Measurements from ENCODE around the gene HPF1. TPM values are rescaled to one million over a fixed set of nuclear protein-coding genes. Genes with fewer than 3 reads are reported as not detected.
"Not testable (repeated sequence)": the region's sequence is repeated elsewhere in the genome, so short reads cannot be mapped to it uniquely, and the experiment has no call there.

The HPF1 gene
- 10 to 100 TPM; 14.8 to 46.5 (median 32.1) TPM for total RNA-seq

DNA sequence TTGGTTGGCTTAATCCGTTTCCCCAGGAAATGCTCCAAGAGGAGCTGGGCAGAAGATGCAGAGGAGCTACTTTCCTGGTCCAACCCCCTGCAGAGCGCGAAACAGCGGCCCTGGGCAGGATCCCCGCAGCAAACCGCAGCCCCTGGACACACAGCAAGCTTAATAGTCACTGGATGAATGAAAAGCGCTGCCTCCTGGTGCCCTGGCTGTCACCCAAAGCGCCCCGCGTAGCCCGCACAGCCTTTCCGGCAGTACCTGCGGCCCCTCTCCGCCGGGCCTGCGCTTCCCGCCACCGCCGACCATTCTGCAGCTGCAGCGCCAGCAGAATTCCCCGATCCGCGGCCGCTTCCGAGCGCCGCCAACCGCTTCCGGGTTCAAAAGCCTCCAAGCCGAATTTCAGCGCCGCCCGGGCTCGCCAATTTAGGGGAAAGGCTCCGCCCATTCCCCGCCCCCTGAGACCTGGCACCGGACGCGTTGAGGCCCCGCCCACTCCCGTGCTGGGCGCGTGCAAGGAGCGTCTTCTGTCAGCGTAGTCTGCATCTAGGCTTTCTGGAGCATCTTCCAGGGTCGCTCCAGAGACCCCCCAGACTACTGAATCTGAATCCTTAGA is at the start of gene HPF1:
HPF1 (minus strand) TSS at position 370 of the 610 bp plus-strand sequence; CDS start at position 303, 67 bp downstream.
- Histone ChIP-seq H3K4me1 (replicated peaks in 1 of 2) (peaks cover 9 to 10% of the 10 kb centered on the region in 2 donors), H3K4me3 (peak within 1 kb of the TSS; percentile 51 to 91 (median 66)), H3K27ac (peak within 1 kb of the TSS; percentile 2 to 60)
- ATAC-seq (replicated peaks in 6 of 8): peak; percentile 87 to 95 (median 93)
- WGBS, 10 experiments: 0 to 17% (median 0%) methylated on average over 1 to 15 of the region's 46 CpGs; no CpG with 5 or more reads in 4 of the 10 experiments
- in situ Hi-C loops (cut with MboI; ENCODE audit: low pct_unique_long_range_greater_than_20kb in 2 of 9, low sequenced_read_pairs in 9 of 9, unreplicated experiment in 9 of 9): no loop called here

DNA sequence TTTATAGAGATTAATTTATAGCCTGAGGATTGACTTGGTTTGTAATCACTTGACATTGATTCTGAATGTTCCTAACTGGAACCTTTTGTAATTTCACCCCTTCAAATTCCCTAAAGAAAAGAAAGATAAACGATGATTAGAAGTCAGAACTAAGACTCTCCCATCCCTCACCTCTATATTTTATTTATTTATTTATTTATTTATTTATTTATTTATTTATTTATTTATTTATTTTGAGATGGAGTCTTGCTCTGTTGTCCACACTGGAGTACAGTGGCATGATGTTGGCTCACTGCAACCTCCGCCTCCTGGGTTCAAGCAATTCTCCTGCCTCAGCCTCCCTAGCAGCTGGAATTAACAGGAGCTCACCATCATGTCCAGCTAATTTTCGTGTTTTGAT is 49.0 kb upstream of the HPF1 start:
- not testable (repeated sequence) for H3K4me3 ChIP-seq; H3K27ac ChIP-seq; H3K4me1 ChIP-seq (replicated peaks in 1 of 2); ATAC-seq (replicated peaks in 6 of 8)
- in situ Hi-C loops (cut with MboI; ENCODE audit: low pct_unique_long_range_greater_than_20kb in 2 of 9, low sequenced_read_pairs in 9 of 9, unreplicated experiment in 9 of 9): loop anchor here in 8 of 9 experiments (10.0 to 25.0 kb wide), 3 partner anchors 206 to 238 kb away; partner anchors contain the start of gene MFAP3L (in 5 of the 8)
- 0 to 92% (median 75%) methylated on average over 1 to 3 of the region's 3 CpGs; no CpG with 5 or more reads in 2 of the 10 experiments for WGBS, 10 experiments

DNA sequence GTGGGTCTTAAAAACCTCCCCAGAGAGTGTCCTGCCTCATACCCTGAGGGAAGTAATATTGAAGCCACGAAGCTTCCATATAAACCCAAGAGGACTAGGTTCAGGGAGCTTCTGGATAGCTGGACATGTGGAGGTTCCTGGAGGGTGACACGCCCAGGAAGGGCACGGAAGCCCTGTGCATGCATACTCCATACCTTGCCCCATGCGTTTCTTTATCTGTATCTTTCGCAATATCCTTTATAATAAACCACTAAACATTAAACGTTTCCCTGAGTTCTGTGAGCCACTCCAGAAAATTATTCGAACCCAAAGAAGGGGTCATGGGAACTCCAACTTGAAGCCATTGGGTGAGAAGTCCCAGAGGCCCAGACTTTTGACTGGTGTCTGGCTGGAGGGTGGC is 45.7 kb upstream of the HPF1 start:
- ATAC-seq (replicated peaks in 6 of 8): no peak
- WGBS, 10 experiments: 31 to 93% (median 80%) methylated on average over 1 to 7 of the region's 7 CpGs; no CpG with 5 or more reads in 1 of the 10 experiments

DNA sequence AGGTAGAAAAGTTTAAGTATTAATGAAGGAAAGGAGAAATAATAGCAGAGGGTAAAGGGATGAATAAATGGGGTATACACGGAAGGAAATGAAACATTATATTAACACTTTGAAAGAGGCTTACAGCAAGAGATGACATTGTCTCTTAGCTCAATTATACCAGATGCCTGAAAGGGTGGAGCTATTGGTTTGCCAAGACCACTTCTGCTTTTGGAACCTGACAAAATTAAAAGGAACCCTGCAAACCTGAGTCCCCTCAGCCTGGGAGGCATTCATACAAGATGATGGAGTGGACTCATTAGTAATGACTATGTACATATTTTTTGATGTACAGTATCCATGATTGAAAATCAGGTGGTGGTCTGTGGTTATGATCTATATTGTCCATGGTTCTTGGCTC is 45.1 kb upstream of the HPF1 start:
- ATAC-seq (replicated peaks in 6 of 8): no peak
- WGBS, 10 experiments: 0 to 100% (median 80%) methylated on average over 1 of the region's 1 CpG; no CpG with 5 or more reads in 1 of the 10 experiments
- Histone ChIP-seq H3K27ac (no peak overlapping the region), H3K4me3 (no peak overlapping the region), H3K4me1 (replicated peaks in 1 of 2) (peaks cover 0 to 3% of the 10 kb centered on the region in 2 donors)
- in situ Hi-C loops (cut with MboI; ENCODE audit: low pct_unique_long_range_greater_than_20kb in 2 of 9, low sequenced_read_pairs in 9 of 9, unreplicated experiment in 9 of 9): loop anchor here in 8 of 9 experiments (10.0 to 25.0 kb wide), 3 partner anchors 209 to 242 kb away; partner anchors contain the start of gene MFAP3L (in 5 of the 8)

More for the DNA sequence above, 45.7 kb upstream of the HPF1 start:
- H3K27ac ChIP-seq: no peak overlapping the region
- in situ Hi-C loops (cut with MboI; ENCODE audit: low pct_unique_long_range_greater_than_20kb in 2 of 9, low sequenced_read_pairs in 9 of 9, unreplicated experiment in 9 of 9): loop anchor here in 8 of 9 experiments (10.0 to 25.0 kb wide), 3 partner anchors 209 to 241 kb away; partner anchors contain the start of gene MFAP3L (in 5 of the 8)
- no peak overlapping the region for H3K4me3 ChIP-seq
- H3K4me1 ChIP-seq (replicated peaks in 1 of 2): peaks cover 0 to 3% of the 10 kb centered on the region in 2 donors

DNA sequence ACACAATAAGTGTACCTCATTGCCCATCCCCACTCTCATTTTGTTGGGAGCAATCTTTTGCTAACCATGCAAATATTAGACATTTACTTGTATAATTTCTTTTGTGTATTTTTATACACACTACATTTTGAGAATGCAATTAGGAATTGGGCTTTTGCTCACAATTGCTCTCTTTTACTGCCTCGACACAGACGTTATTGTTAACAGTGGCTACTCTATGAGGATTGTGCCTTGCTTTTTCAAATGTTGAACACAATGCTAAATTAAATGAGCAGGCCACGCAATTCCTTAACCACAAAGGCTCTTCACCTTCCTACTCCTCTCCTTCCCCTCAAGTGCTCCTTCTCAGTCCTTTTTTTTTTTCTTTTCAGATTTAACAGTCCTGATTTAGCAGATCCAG is 42.8 kb upstream of the HPF1 start:
- in situ Hi-C loops (cut with MboI; ENCODE audit: low pct_unique_long_range_greater_than_20kb in 2 of 9, low sequenced_read_pairs in 9 of 9, unreplicated experiment in 9 of 9): loop anchor here in 8 of 9 experiments (10.0 to 25.0 kb wide), 3 partner anchors 212 to 244 kb away; partner anchors contain the start of gene MFAP3L (in 5 of the 8)
- no peak overlapping the region for H3K4me3 ChIP-seq
- ATAC-seq (replicated peaks in 6 of 8): no peak
- no peak overlapping the region for H3K27ac ChIP-seq
- H3K4me1 ChIP-seq (replicated peaks in 1 of 2): peaks cover 0 to 3% of the 10 kb centered on the region in 2 donors
- WGBS, 10 experiments: 17 to 93% (median 60%) methylated on average over 1 to 3 of the region's 3 CpGs; no CpG with 5 or more reads in 1 of the 10 experiments

DNA sequence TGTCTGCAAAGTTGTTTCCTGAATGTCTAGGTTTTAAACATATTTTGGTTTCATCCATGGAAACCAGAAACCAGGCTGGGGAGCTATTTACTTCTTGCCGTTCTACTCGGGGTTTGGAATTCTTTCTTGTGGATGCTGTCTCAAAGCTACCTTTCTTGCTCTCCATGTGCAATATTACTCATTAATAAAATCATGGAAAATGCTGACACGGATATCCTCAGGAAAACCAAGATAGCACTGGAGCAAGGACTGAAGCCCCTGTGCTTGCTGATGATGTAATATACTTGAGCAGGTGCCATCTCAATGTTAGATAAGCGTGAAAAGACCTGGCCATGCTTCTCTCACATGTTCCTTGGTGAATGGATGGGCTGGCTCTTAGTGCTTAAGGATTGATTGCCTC is 41.5 kb upstream of the HPF1 start:
- 43 to 93% (median 83%) methylated on average over 1 to 3 of the region's 4 CpGs; no CpG with 5 or more reads in 2 of the 10 experiments for WGBS, 10 experiments
- in situ Hi-C loops (cut with MboI; ENCODE audit: low pct_unique_long_range_greater_than_20kb in 2 of 9, low sequenced_read_pairs in 9 of 9, unreplicated experiment in 9 of 9): no loop called here
- no peak overlapping the region for H3K4me3 ChIP-seq
- no peak overlapping the region for H3K27ac ChIP-seq
- H3K4me1 ChIP-seq (replicated peaks in 1 of 2): peaks cover 0 to 3% of the 10 kb centered on the region in 2 donors
- ATAC-seq (replicated peaks in 6 of 8): no peak

DNA sequence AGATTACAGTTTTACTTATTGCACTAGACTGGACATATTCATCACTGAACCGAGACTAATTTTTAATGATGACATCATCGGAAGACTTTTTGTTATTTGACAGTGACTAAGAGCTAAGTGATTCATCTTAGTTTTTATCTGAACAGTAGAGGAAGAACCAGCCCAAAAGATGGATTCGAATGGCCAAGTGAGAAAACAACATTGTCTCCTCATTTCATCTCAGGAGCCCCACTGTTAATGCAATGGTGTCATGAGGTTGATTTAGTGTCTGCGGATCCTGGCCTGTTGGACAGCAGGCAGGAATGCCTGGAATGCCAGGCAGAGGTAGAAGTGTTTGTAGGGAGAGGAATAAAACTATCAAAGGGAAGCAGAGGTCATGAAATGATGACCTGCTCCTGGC is 37.8 kb upstream of the HPF1 start:
- in situ Hi-C loops (cut with MboI; ENCODE audit: low pct_unique_long_range_greater_than_20kb in 2 of 9, low sequenced_read_pairs in 9 of 9, unreplicated experiment in 9 of 9): no loop called here
- no peak overlapping the region for H3K4me3 ChIP-seq

DNA sequence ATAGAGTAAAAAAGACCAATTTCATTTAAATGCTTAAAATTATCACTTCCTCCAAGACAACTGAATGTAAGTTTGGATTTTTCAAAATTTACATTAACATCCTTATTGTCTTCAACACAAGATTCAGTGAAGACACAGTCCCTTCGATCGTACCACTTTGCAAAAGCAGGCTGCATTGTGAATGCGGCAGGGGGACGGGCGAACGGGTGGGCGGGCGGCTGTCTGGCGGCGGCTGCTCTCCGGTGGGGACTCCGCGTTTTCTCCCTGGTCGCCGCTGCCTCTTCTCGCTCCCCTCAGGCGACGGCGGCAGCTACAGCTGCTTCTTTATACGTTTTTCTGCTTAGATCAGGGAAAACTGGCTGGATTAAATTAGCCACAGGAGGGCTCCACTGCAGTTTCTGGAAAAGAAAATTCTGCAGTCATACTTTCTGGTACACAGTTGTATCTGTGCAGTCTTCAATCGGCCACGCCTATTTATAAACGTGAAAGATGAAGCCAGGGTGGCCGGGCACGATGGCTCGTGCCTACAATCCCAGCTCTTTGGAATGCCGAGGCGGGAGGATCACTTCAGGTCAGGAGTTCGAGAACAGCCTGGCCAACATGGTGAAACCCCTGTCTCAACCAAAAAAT is 33.9 kb upstream of the HPF1 start:
- H3K27ac ChIP-seq: no peak overlapping the region
- peak; percentile 91 to 99 (median 95) for ATAC-seq (replicated peaks in 6 of 8)
- H3K4me1 ChIP-seq (replicated peaks in 1 of 2): peaks cover 0 to 3% of the 10 kb centered on the region in 2 donors
- WGBS, 10 experiments: 0 to 24% (median 7%) methylated on average over 3 to 16 of the region's 29 CpGs; no CpG with 5 or more reads in 3 of the 10 experiments
- in situ Hi-C loops (cut with MboI; ENCODE audit: low pct_unique_long_range_greater_than_20kb in 2 of 9, low sequenced_read_pairs in 9 of 9, unreplicated experiment in 9 of 9): no loop called here
- H3K4me3 ChIP-seq: peak overlapping the region; percentile 21 to 36 (median 23)

More for the DNA sequence above, 37.8 kb upstream of the HPF1 start:
- Histone ChIP-seq H3K4me1 (replicated peaks in 1 of 2) (peaks cover 3% of the 10 kb centered on the region in 2 donors), H3K27ac (no peak overlapping the region)
- WGBS, 10 experiments: 0 to 100% (median 49%) methylated on average over 1 to 4 of the region's 4 CpGs; no CpG with 5 or more reads in 2 of the 10 experiments
- no peak for ATAC-seq (replicated peaks in 6 of 8)

DNA sequence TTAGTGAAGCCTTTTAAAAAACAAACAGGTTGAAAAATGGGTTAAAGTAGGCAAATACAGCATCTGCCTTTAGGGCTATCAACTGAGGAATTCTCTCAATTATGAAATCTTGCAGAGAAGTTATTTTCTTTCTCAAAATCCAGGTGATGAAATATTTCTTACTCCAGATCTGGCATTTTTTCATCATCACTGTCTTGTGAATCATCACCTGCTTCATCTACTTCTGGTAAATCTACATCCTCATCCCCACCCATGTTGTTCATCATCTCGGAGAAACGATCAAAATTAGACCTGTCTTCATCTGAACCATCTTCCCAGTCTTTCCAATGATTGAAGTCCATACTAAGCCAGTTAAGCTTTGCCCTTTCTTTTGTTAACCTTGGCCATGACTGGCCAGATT is 33.3 kb upstream of the HPF1 start:
- 30 to 88% (median 68%) methylated on average over 2 of the region's 2 CpGs; no CpG with 5 or more reads in 2 of the 10 experiments for WGBS, 10 experiments
- peak in 4 of 8 experiments; percentile 16 to 49 (median 36) for ATAC-seq (replicated peaks in 6 of 8)
- in situ Hi-C loops (cut with MboI; ENCODE audit: low pct_unique_long_range_greater_than_20kb in 2 of 9, low sequenced_read_pairs in 9 of 9, unreplicated experiment in 9 of 9): no loop called here
- peak overlapping the region; percentile 21 to 36 (median 23) for H3K4me3 ChIP-seq
- no peak overlapping the region for H3K27ac ChIP-seq
- peaks cover 0 to 3% of the 10 kb centered on the region in 2 donors for H3K4me1 ChIP-seq (replicated peaks in 1 of 2)

DNA sequence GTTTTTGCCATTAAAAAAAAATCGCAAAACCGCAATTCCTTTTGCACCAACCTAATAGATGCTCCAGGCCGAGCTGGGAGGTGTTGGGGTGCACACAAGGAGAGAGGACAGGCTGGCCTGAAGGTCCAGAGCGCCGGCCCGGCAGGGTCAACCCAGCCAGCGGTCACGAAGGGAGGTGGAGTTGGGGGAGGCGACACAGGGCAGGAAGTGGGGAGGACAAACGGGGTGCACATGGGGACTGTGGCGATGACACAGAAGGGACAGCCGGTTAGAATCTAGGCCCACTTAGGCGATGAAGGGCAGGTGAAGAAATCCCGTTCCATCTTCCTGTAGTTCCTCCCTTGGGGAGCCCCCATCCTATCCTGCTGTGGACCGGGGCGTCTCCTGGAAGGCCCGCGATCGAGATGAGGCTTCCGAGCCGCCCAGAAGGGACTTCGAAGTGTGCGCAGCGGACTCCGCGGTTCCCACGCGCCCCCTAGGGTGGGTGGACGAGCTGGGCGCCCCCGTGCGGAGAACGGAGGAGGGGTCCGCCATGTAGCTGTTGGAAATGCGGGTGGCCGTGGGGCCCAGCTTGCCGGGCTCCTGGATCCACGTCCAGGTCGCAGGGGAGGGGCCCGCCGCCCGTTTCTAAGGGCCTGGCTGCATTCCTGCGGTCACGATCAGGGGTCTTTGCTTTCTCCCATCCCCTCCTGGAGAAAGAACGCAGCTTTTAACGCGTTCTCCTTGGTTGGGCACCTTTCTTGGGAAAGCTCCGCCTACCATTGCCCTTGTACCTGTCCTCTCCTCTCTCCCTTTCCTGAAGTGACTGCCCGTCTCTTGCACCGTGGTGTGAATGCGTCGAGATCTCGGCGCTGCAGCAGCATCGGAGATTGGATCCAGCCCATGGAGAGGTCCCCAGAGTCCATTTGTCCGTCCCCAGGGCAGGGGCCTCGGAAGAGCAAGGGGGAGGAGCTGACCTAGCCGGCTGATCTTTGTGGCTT is 17.0 kb upstream of the HPF1 start:
- ATAC-seq (replicated peaks in 6 of 8): peak in 2 of 8 experiments; percentile 17 to 36
- 19 to 88% (median 48%) methylated on average over 2 to 21 of the region's 58 CpGs for WGBS, 10 experiments
- Histone ChIP-seq H3K4me3 (no peak overlapping the region), H3K4me1 (replicated peaks in 1 of 2) (no peaks in the 10 kb centered on the region), H3K27ac (no peak overlapping the region)
- in situ Hi-C loops (cut with MboI; ENCODE audit: low pct_unique_long_range_greater_than_20kb in 2 of 9, low sequenced_read_pairs in 9 of 9, unreplicated experiment in 9 of 9): no loop called here

DNA sequence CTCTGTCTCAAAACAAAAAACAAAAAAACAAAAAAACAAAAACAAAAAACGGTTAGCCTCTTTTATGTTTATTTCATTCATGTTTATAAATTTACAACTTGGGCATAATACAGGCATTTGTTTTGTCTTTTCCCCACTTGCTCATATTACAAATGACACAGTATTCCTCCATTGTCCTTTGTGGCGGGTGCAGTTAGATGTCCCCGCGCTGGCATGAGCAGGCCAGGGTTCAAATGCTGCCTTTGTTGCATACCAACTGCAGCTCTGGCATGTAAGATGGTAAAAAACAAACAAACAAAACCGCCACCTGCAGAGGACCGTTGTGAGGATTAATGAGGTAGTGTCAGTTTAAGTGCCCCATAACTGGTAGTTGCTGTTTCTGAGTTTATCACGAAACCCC is 16.1 kb upstream of the HPF1 start:
- WGBS, 10 experiments: 63 to 97% (median 85%) methylated on average over 4 to 7 of the region's 7 CpGs
- ATAC-seq (replicated peaks in 6 of 8): no peak
- no peak overlapping the region for H3K27ac ChIP-seq
- H3K4me3 ChIP-seq: no peak overlapping the region
- no peaks in the 10 kb centered on the region for H3K4me1 ChIP-seq (replicated peaks in 1 of 2)
- in situ Hi-C loops (cut with MboI; ENCODE audit: low pct_unique_long_range_greater_than_20kb in 2 of 9, low sequenced_read_pairs in 9 of 9, unreplicated experiment in 9 of 9): no loop called here

DNA sequence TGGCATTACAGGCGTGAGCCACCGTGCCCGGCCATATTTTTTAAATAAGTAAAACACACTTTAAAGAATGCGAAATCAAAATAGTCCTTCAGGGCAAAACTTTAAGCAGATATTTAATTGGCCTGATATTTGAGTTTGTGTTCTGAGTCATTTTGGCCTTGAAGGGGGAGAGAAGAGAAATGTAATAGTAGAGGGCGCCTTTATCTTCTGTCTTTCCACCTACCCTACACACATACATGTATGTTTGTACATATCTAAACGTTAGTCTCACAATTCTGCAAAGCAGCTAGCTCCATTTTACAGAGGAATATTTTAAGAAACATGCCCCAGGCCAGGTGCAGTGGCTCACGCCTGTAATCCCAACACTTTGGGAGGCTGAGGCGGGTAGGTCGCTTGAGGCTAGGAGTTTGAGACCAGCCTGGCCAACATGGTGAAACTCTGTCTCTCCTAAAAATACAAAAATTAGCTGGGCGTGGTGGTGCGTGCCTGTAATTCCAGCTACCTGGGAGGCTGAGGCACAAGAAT is 13.9 kb upstream of the HPF1 start:
- H3K27ac ChIP-seq; H3K4me1 ChIP-seq (replicated peaks in 1 of 2); ATAC-seq (replicated peaks in 6 of 8); H3K4me3 ChIP-seq; in situ Hi-C loops (cut with MboI; ENCODE audit: low pct_unique_long_range_greater_than_20kb in 2 of 9, low sequenced_read_pairs in 9 of 9, unreplicated experiment in 9 of 9): not testable (repeated sequence)
- 70 to 100% (median 85%) methylated on average over 1 to 10 of the region's 11 CpGs; no CpG with 5 or more reads in 1 of the 10 experiments for WGBS, 10 experiments

Data from motor neuron (in vitro differentiated cells).